ENCODE measurements around the gene KANSL1. TPM values are rescaled to one million over a fixed set of nuclear protein-coding genes. Genes with fewer than 3 reads are reported as not detected.

KANSL1 gene
- total RNA-seq, 4 donors from 2014 or later = 53.8 to 107 (median 60.6) TPM

- DNase-seq (ENCODE audit: low spot score in 2 of 2) = no peak
- 80 to 82% methylated on average over 8 of the region's 8 CpGs for WGBS, 2 donors
- no peak within 1 kb of the TSS for H3K4me3 ChIP-seq (ENCODE audit: low read depth, poor library complexity, severe bottlenecking)
- TF ChIP-seq POLR2A (IDR thresholded peaks at IDR 0.05) = no peak
- TF ChIP-seq, protein P1, sequence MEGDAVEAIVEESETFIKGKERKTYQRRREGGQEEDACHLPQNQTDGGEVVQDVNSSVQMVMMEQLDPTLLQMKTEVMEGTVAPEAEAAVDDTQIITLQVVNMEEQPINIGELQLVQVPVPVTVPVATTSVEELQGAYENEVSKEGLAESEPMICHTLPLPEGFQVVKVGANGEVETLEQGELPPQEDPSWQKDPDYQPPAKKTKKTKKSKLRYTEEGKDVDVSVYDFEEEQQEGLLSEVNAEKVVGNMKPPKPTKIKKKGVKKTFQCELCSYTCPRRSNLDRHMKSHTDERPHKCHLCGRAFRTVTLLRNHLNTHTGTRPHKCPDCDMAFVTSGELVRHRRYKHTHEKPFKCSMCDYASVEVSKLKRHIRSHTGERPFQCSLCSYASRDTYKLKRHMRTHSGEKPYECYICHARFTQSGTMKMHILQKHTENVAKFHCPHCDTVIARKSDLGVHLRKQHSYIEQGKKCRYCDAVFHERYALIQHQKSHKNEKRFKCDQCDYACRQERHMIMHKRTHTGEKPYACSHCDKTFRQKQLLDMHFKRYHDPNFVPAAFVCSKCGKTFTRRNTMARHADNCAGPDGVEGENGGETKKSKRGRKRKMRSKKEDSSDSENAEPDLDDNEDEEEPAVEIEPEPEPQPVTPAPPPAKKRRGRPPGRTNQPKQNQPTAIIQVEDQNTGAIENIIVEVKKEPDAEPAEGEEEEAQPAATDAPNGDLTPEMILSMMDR (IDR thresholded peaks at IDR 0.05) = no peak
- intact Hi-C loops (cut with DNase I; ENCODE audit: low total_unique reads) = no loop called here
Measured at GRCh38 chr17:45998987-45999899, 194.0 kb downstream of the KANSL1 start, which contains the start of gene STH. TSS of gene STH (plus strand) at chr17:45999250. CDS start at chr17:45999280, 30 bp downstream.

- TF ChIP-seq POLR2A (IDR thresholded peaks at IDR 0.05) = no peak
- TF ChIP-seq, protein P1 (IDR thresholded peaks at IDR 0.05) = no peak
- DNase-seq (ENCODE audit: low spot score in 2 of 2) = no peak
- 92 to 96% methylated on average over 9 of the region's 9 CpGs for WGBS, 2 donors
- intact Hi-C loops (cut with DNase I; ENCODE audit: low total_unique reads) = no loop called here
- no peak overlapping the region for H3K4me3 ChIP-seq (ENCODE audit: low read depth, poor library complexity, severe bottlenecking)
Measured at GRCh38 chr17:45997624-45998023, 195.6 kb downstream of the KANSL1 start.

DNA sequence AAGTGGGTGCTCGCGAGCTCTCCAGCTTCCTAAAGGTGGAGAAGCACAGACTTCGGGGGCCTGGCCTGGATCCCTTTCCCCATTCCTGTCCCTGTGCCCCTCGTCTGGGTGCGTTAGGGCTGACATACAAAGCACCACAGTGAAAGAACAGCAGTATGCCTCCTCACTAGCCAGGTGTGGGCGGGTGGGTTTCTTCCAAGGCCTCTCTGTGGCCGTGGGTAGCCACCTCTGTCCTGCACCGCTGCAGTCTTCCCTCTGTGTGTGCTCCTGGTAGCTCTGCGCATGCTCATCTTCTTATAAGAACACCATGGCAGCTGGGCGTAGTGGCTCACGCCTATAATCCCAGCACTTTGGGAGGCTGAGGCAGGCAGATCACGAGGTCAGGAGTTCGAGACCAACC, 196.1 kb downstream of the KANSL1 start:
- no peak overlapping the region for H3K4me3 ChIP-seq (ENCODE audit: low read depth, poor library complexity, severe bottlenecking)
- intact Hi-C loops (cut with DNase I; ENCODE audit: low total_unique reads) = no loop called here
- no peak for TF ChIP-seq POLR2A (IDR thresholded peaks at IDR 0.05)
- TF ChIP-seq, protein P1 (IDR thresholded peaks at IDR 0.05) = no peak
- WGBS, 2 donors = 88 to 93% methylated on average over 13 of the region's 13 CpGs
- DNase-seq (ENCODE audit: low spot score in 2 of 2) = no peak

- H3K4me3 ChIP-seq (ENCODE audit: low read depth, poor library complexity, severe bottlenecking) = no peak overlapping the region
- intact Hi-C loops (cut with DNase I; ENCODE audit: low total_unique reads) = no loop called here
- TF ChIP-seq, protein P1 (IDR thresholded peaks at IDR 0.05) = no peak
- TF ChIP-seq POLR2A (IDR thresholded peaks at IDR 0.05) = no peak
- no peak for DNase-seq (ENCODE audit: low spot score in 2 of 2)
- WGBS, 2 donors = 75 to 76% methylated on average over 31 of the region's 31 CpGs
Measured at GRCh38 chr17:45996282-45996937, 196.8 kb downstream of the KANSL1 start.

DNA sequence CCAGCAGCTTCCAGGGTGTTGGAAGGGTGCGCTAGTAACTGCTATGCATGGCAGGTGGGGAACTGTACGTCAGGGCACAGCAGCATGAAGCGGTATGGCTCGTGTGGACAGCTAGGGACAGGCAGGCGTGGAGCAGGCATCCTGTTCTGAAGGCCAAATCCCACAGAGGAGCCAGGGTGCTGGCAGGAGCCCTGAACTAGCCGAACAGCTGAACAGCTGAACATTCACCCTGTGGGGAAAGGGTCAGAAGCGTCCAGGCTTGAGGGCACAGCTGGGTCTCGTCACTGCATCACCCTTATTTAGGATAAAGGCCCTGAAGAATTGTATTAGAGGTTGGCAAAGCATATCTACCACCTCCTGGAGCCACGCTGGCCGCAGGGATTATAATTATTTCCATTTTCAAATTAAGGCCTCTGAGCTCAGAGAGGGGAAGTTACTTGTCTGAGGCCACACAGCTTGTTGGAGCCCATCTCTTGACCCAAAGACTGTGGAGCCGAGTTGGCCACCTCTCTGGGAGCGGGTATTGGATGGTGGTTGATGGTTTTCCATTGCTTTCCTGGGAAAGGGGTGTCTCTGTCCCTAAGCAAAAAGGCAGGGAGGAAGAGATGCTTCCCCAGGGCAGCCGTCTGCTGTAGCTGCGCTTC, 197.5 kb downstream of the KANSL1 start:
- TF ChIP-seq POLR2A (IDR thresholded peaks at IDR 0.05) = no peak
- TF ChIP-seq, protein P1 (IDR thresholded peaks at IDR 0.05) = no peak
- no peak for DNase-seq (ENCODE audit: low spot score in 2 of 2)
- 84 to 86% methylated on average over 14 of the region's 14 CpGs for WGBS, 2 donors
- intact Hi-C loops (cut with DNase I; ENCODE audit: low total_unique reads) = no loop called here
- H3K4me3 ChIP-seq (ENCODE audit: low read depth, poor library complexity, severe bottlenecking) = no peak overlapping the region
